ENCODE results near the gene OSBPL5. TPM values are rescaled to one million over a fixed set of nuclear protein-coding genes. Genes with fewer than 3 reads are reported as not detected.

The OSBPL5 gene
- total RNA-seq, 1 donor from 2014 or later, result 21.8 TPM

DNA sequence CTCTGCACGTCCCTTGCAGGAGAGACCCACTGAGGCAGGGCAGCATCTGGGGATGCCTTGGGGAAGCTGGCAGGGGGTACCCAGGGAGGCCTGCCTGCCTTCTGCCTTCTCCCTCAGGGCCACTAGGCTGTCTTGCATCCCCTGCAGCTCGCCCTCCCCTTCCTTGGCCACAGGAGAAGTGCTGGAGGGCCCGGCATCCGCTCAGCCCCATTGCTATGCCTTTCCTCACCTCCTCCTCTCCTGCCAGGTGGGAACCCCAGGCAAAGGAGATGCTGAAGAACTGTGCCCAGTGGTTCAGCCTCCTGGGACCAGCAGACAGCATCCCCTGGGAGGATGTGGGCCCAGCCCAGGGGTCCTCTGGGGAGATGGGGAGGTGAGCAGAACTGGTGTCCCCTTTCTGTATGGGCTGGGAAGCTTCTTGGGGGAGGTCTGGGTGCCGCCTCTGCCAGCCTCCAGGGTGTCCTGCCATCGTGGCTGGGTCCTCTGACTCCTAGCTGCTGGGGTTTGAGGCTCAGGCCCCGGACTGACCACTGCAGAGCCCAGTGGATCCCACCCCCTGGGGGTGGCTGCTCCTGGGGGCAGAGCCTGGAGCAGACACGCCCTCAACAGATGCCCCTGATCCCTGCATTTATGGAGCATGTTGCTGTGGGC lies 32.9 kb upstream of the OSBPL5 start:
- DNase-seq, result no peak

DNA sequence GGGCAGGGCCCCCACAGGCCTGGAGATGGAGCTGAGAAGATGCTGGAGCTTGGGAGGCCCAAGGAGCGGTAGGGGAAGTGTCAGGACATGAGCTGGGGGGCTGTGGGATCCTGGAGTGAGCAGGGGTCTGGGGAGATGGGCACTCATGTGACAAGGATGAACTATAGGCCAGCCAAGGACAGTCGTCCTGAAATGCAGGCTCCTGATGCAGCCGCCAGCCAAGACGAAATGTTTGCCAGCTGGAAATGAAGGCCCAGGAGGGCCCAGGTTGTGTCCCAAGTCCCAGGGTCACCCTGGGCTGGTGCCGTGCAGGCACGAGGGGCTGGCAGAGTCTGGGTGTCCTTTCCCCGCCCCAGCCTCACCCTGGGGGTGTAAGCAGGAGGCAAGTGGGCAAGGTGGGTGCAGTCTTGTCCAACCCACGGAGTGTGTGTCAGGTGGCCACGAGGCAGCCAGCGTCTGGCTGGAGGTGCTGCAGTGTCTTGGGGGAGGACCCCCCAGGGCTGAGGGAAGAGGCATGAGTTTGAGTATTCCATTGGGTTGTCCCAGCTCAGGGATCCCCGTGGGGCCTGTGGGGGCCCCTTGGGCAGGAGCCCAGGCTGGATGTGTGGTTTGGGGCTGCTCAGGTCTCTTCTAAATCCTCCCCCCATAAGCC lies 32.1 kb upstream of the OSBPL5 start:
- DNase-seq, result no peak

DNA sequence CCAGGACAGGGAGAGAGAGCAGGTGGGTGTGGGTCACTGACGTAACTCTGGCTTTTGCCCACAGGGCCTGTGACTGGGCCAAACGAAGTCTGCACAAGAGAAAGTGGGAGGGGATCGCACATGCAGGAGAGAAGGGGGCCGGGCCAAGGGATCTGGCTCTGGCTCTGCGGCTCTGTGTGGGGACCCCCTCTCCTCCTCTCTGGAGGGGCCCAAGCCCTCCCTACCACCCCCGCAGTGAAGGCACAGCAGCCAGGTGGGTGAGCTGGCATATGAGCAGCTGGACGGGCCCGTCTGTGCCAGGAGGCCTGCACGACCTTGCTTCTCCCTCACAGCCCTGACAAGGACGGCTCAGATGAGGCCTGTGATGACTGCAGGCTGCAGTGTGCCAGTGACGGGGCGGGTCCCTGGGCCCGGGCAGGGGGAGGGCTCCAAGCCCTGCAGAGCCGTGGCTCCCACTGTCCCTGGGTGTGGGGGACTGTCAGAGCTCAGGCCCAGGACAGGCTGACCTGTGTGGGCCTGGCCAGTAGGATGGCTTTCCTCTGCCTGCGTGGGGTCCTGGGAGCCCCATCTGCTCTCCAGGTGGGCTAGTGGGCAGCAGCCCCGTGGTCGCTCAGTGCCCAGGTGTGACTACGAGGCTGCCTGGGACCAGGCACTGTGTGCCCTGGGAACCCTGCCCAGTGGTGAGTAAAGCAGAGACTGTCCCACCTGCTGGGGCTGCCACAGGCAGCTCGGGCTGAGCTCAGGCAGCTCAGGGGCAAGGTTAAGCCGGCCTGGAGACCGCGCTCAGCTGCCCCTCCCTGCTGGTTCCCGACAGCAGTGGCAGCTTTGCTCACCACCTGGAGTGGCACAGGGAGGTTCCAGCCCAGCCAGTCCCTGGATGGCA lies 31.3 kb upstream of the OSBPL5 start:
- peak; percentile 38 for DNase-seq

DNA sequence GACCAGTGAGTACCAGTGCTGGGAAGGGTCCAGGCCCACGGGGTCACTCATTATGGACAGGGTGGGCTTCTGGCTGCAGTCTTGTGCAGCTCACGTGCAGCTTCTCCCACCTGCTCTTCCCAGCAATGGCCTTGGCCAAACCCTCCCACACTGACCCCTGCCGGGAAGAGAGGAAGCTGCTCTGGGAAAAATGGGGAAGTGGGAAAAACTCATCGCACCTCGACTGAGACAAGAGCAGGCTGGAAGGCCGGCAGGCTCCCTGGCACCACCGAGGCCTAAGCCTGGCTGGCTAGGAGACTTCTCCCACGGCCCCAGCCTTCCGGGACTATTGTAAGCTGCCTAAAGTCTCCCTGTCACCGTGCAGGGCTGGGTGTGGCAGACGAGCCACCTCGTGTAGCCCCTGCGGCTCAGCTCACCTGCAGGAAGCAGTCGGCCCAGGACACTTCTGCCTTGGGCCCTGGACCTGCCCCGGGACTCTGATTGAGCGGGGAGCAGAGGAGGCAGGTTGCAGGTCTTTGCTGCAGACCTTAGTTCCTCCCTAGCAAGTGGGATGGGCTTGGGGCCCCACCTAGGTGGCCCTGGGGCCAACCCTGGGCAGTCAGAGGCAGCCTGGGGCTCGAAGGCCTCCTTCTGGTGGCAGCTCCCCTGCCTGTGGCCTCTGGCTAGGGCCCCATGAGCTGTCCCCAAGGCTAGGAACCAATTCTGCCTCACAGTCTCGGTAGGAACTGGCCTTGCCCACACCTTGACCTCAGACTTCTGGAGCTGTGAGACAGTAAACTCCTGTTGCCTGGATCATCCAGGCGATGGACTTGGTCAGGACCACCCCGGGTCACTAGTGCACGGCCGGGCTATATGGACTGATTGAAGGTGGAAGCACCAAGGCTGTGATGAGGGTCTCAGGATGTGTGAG lies 30.4 kb upstream of the OSBPL5 start:
- DNase-seq, result peak; percentile 35

DNA sequence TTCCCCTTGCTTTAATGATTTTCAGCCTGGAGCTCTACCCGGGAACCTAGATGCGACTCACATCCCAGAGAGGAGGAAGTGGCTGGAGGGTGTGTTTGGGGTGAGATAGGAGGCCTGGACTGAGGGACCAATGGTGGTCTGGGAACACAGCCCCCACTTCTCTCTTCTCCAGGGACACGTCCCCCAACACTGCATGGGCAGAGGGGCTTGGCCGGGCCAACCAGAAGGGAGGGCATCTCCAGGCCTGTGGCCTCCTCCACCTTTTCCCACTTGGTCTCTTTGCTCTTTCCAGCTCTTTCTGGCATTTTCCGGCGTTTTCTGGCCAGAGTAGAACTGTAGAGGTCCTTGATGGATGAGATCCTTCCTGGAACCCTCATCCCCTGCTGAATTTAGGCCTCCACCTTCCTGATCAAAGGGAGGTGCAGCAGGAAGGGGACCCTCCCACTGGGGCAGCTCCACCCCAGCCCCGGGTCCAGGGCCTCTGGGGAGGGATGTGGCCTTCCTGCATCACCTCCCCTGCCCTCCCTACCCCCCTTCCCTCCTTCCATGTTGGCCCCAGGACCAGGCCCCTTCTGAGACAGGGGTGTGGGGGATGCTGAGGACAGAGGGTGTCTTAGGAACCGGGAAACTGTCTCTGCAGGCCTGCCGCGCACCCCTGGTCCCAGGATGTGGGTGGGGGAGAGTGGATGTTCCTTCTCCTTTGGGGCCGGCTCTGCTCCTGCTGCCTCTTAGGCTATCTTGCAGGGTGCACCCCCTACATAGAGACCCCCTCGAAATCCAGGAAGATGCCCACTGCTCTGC lies 29.1 kb upstream of the OSBPL5 start:
- DNase-seq, result no peak

DNA sequence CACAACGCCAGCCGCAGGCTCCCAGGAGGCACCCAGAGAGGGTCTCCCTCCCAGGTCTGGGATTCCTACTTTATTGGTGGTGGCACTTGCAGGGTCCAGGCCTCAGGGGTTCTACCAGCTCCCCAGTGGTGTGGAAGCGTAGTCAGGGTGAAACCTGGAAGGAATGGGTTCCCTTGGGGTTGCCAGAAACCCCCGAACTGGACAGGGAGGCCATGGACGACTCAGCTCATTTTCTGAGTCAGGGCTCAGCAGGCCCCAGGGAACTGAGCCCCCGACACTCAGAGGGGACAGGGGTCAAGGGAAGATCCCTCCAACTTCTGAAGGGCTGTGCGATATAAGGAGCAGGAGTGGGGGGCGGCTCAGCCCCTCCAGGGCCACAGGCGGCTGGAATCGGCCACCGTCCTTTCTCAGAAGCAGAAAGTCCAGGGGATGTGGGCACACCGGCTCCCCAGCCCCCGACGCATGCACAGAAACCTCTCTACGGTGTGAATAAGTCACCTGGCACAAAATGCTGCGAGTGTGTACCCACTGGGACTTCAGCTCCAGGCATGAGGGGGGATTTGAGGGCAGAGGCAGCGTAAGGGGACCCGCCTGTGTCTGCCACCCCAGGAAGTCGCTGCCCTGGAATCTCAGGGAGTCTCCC lies 28.4 kb upstream of the OSBPL5 start:
- DNase-seq, result no peak

DNA sequence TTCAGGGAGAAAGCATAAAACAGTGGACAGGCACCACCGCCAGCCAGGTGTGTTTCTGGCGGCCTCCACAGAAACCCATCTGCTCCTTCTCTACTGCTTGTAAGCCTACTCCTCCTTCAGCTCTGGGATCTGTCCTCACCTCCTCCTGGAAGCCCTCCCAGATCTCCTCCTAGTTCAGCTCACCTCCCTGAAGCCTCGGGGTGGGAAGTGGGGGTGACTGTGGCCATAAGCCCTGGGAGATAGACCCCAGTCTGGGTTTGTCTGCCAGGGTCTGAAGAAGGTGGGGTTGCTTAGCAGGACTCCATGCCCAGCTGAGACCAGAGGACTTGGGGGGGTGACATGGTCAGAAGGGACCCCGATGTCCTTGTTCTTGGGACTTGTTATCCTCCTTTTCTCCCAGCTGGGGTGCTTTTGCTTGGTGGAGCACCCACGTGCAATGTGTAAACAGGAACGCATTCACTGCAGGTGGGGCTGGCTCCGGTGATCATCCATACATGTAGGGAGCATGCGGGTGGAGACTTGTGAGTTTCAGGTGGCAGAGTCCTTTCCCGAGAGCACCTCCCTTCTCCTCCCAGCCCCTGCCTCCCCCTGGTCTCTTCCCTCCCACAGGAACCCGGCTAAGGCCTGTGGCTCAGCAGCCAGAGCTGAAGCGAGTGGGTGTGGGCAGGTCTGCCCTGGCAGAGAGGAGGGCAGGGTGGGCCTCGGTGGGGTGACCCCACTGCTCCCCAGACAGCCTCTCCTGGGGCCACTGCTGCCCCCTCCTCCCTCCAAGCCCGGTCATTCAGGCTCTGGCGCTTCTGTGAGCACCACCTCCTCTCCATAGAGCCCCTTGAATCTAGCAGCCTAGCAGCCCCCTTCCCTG lies 27.6 kb upstream of the OSBPL5 start:
- no peak for DNase-seq

DNA sequence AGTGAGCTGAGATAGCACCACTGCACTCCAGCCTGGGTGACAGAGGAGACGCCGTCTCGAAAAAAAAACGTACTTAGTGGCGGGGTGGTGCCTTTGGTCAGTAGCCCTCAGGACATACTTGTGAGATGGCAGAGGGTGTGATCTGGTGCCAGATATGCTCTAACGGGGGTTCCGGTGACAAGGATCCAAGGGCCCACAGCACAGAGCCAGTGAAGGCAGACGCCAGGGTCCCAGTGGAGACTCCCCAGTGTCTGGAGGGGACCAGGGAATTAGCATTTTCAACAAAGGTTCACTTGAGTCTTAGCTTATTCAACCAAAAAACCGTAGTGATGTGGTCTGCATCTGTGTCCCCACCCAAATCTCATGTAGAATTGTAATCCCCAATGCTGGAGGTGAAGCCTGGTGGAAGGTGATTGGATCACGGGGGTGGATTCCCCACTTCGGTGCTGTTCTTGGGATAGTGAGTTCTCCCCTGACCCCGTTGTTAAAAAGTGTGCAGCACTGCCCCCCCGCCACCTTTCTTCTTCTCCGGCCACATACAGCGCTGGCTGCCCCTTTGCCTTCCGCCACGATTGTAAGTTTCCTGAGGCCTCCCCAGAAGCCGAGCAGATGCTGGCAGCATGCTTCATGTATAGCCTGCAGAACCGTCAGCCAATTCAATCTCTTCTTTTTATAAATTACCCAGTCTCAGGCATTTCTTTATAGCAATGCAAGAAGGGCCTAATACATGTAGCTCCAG lies 26.6 kb upstream of the OSBPL5 start:
- DNase-seq, result no peak

DNA sequence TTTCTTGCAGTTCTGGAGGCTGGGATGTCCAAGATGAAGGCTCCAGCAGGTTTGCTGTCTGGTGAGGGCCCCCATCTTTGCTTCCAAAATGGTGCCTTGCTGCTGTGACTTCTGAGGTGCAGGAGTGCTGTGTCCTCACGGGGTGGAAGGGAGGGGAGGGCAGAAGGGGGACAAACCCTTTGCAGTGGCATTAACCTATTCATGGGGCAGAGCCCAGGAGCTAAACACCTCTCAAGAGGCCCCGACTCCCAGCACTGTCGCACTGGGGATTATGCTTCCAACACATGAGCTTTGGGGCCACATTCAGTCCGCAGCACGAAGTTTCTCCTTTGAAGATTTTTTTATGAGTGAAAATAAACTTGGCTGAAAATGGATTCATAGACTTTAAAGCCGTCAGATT lies 25.5 kb upstream of the OSBPL5 start:
- no peak for DNase-seq

DNA sequence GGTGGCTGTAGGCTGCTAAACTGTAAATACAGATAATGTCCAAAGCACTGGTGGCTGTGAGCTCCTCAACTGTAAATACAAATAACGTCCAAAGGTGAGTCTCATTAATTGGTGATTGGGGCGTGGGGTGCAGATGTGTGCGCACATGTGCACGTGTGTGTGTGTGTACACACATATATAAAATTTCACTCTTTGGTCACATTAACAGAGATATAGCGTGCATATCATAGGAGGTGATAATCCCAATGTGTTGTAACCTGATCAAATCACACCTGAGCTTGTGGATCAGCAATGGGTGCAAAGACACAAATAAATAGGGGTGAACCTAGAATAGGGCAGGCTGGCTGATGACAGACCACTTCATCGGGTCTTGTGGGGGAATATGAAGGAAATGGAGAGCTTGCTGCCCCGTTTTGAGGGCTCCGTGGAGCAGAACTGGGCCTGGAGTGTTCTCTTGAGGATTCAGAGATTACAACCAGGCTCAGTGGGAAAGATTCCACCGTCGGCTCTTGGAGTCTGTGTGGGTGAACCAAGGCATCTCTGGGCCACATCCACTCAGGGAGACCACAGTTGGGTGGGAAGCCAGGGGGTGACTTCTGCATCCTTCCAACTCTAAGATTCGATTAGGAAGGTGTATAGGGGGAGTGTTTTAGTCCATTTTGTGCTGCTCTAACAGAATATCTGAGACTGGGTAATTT lies 24.9 kb upstream of the OSBPL5 start:
- DNase-seq, result no peak

DNA sequence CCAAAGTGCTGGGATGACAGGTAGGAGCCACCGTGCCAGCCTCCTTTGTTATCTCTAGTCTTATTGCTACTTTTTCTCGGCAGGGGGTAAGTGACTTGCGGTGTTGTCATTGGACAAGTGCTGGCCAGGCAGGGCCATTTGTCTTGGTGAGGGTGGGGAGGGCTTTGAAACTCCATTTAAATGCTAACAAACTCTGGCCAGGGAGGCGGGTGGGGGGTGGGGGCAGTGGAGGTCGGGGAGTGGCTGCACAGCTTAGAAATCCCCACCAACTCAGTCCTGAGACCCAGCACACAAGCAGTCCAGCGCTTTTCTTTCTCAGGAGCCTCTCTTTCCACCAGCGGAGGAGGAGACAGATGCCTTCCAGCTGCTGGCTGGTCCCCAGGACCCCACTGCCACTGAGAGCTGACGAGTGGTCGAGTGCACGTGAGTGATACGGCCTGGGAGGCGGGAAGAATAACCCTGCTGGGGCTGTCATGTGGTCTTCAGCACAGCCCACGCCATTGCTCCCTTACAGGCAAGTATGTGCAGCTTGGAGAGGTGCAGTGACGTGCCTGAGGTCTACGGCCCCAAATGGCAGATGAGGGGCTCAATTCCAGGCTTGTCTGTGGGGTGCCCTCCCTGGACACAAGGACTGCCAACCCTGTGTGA lies 24.2 kb upstream of the OSBPL5 start:
- no peak for DNase-seq

DNA sequence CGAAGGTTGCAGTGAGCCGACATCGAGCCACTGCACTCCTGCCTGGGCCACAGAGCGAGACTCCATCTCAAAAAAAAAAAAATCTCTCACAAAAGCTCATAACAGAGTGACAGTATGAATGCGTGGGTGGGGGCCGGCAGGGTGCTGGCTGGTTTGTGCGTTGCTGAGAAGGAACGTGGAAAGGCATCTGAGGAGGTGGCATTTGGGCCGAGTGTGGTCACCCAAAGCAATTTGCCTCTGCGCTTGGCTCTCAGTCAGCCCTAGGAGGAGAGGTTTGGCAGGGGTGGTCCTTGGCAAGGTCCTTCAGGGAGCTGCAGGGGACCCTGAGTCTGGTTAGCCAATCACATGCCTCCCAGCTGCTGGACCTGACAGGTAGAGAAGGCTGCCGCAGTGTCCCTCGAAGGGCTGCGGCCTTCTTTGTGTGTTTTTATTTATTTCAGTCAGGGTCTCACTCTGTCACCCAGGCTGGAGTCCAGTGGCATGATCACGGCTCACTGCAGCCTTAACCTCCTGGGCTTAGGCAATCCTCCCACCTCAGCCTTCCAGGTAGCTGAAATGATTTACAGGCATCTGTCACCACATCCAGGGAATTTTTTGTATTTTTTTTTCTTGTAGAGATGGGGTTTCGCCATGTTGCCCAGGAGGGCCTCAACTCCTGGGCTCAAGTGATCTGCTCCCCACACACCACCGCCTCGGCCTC lies 23.5 kb upstream of the OSBPL5 start:
- DNase-seq, result no peak

DNA sequence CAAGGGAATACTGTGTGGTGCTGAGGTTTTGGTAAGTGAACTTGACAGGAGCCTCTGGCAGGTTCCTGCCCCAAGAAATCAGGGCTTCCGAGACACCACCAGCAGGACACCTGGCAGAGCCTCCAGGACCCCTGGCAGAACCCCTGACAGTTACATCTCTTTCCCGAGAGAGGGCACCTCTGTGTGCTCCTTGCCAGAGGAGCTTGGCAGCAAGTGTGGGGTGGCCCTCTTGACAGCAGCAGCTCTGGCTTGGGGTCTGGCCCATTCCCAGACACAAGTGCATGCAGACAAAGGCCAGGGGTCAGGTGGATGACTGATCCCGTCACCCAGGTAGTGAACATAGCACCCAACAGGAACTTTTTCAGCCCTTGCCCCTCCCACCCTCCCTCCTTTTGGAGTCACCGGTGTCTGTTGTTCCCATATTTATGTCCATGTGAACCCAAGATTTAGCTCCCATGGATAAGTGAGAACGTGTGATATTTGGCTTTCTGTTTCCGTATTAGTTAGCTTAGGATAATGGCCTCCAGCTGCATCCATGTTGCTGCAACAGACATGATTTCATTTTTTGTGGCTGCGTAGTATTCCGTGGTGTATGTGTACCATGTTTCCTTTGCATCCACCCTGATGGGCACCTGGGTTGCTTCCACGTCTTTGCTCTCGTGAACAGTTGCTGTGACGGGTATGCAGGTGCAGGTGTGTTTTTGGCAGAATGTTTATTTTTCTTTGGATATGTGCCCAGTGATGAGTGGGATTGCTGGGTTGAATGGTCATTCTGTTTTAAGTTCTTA lies 21.2 kb upstream of the OSBPL5 start:
- DNase-seq, result no peak

DNA sequence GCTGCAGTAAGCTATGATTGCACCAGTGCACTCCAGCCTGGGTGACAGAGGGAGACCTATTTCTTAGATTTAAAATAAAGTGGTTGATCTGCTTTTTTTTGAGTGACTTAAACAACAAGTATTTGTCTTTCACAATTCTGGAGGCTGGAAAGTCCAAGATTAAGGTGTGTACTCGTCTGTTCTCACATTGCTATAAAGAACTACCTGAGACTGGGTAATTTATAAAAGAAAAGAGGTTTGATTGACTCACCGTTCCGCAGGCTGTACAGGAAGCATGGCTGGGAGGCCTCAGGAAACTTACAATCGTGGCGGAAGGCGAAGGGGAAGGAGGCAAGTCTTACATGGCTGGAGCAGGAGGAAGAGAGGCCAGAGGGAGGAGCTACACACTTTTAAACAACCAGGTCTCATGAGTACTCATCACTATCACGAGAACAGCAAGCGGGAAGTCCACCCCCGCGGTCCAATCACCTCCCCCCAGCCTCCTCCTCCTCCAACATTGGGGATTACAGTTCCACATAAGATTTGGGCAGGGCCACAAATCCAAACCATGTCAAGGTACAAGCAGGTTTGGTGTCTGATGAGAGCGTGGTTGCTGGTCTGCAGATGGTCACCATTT lies 19.7 kb upstream of the OSBPL5 start:
- no peak for DNase-seq

DNA sequence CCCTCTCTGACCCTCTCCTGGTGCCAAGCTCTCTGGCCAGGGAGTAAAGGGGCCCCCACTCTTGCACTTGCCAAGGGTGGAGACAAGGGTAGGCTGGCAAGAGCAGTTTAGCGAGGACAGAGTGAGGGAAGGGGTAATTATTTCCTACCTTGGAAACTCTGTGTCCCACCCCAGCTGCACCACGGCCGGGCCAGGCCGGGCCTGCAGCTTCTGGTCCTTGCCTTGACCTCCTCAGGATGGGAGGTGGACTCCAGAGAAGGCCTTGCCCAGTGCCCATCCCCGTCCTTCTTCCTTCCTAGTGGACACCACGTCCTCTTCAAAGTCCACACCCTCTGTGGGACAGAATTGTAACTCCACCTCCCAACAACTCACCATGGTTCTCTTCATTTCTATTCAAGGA lies 18.4 kb upstream of the OSBPL5 start:
- no peak for DNase-seq

DNA sequence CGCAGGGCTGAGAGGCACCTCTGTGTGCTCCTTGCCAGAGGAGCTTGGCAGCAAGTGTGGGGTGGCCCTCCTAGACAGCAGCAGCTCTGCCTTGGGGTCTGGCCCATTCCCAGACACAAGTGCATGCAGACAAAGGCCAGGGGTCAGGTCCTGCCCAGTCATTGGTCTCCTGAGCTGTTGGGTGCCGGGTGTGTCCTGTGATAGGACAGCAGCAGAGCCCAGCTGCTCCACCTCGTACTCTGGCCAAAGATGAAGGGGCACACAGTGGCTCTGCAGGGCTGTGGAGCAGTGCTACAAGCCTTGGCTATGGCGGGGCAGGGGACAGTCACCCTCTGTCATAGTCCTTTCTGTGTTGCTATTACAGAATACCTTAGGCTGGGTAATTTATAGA lies 17.3 kb upstream of the OSBPL5 start:
- no peak for DNase-seq

Data from tongue (tissue), 2 donors.